Measurements from ENCODE around the gene FADS1.

Gene FADS1

GRCh38 chr11:61832207-61832606 is 15.4 kb upstream of the FADS1 start:
- H3K4me1 ChIP-seq (ENCODE audit: control insufficient read depth, insufficient read depth, low read length) = peaks cover 58% of the 10 kb centered on the region

GRCh38 chr11:61830237-61831105 is 13.7 kb upstream of the FADS1 start:
- Histone ChIP-seq H3K36me3 (ENCODE audit: control insufficient read depth, insufficient read depth, low read length) (peaks cover 29% of the 10 kb centered on the region; the same call in 1 of the 2 replicates), H3K27me3 (ENCODE audit: control insufficient read depth, insufficient read depth, low read length) (no peaks in the 10 kb centered on the region), H3K27ac (ENCODE audit: low read depth, low read length) (no peak overlapping the region), H3K9me3 (ENCODE audit: control insufficient read depth, insufficient read depth, low read depth, low read length) (no peaks in the 10 kb centered on the region), H3K4me1 (ENCODE audit: control insufficient read depth, insufficient read depth, low read length) (peaks cover 66% of the 10 kb centered on the region), H3K9ac (ENCODE audit: low read length) (peak overlapping the region; percentile 98), H3K4me3 (ENCODE audit: low read depth, low read length) (peak overlapping the region; percentile 99)

More at GRCh38 chr11:61832207-61832606, 15.4 kb upstream of the FADS1 start:
- H3K9me3 ChIP-seq (ENCODE audit: control insufficient read depth, insufficient read depth, low read depth, low read length) = no peaks in the 10 kb centered on the region
- H3K36me3 ChIP-seq (ENCODE audit: control insufficient read depth, insufficient read depth, low read length) = peaks cover 32% of the 10 kb centered on the region
- no peaks in the 10 kb centered on the region for H3K27me3 ChIP-seq (ENCODE audit: control insufficient read depth, insufficient read depth, low read length)
- H3K9ac ChIP-seq (ENCODE audit: low read length) = no peak overlapping the region
- H3K4me3 ChIP-seq (ENCODE audit: low read depth, low read length) = no peak overlapping the region
- no peak overlapping the region for H3K27ac ChIP-seq (ENCODE audit: low read depth, low read length)

GRCh38 chr11:61829806-61830205 is 13.0 kb upstream of the FADS1 start:
- no peak overlapping the region; the same call in 1 of the 2 replicates for H3K27ac ChIP-seq (ENCODE audit: low read depth, low read length)
- no peaks in the 10 kb centered on the region for H3K27me3 ChIP-seq (ENCODE audit: control insufficient read depth, insufficient read depth, low read length)
- H3K4me3 ChIP-seq (ENCODE audit: low read depth, low read length) = peak overlapping the region; percentile 99
- peak overlapping the region; percentile 98 for H3K9ac ChIP-seq (ENCODE audit: low read length)
- peaks cover 29% of the 10 kb centered on the region; the same call in 1 of the 2 replicates for H3K36me3 ChIP-seq (ENCODE audit: control insufficient read depth, insufficient read depth, low read length)
- no peaks in the 10 kb centered on the region for H3K9me3 ChIP-seq (ENCODE audit: control insufficient read depth, insufficient read depth, low read depth, low read length)
- H3K4me1 ChIP-seq (ENCODE audit: control insufficient read depth, insufficient read depth, low read length) = peaks cover 61% of the 10 kb centered on the region

DNA sequence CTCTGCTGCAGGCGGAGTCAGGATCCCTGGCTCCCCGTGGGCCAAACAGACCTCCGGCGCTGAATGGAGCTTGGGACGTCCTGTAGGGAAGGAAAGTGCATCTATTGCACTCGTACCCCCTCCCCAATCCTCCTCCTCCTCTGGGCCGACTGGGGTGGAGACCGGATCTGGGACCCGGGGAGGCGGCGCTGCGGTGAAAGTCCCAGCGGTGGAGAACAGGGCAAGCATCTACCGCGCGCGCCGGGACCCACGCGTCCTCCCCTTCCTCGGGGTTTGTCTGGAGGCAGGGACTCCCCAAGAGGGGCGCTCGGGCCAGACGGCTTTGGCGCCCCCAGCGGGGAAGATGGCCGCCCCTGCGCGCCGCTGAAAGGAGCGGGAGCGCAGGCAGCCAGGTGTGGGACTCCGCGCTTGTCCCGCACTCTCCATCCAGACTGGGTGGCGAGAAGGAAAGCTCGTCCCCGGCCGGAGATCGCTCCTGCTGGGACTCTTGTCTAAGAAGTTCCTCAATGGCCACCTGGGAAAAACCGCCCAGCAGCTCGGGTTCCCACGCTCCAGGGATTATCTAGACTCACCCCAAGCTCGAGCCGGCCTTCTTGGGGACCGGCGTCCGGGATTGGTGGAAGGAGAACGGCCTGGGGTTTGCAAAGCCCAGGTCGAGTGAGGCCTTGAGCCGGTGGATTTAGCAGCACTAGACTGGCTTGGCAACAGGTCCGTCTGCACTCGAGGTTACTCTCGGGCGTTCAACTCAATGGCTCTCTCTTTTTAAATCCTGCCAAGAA is 12.0 kb upstream of the FADS1 start:
- peaks cover 52% of the 10 kb centered on the region for H3K4me1 ChIP-seq (ENCODE audit: control insufficient read depth, insufficient read depth, low read length)
- H3K27ac ChIP-seq (ENCODE audit: low read depth, low read length) = peak overlapping the region; percentile 85
- H3K9ac ChIP-seq (ENCODE audit: low read length) = peak overlapping the region; percentile 98
- H3K36me3 ChIP-seq (ENCODE audit: control insufficient read depth, insufficient read depth, low read length) = peaks cover 23% of the 10 kb centered on the region; the same call in 1 of the 2 replicates
- H3K27me3 ChIP-seq (ENCODE audit: control insufficient read depth, insufficient read depth, low read length) = no peaks in the 10 kb centered on the region
- peak overlapping the region; percentile 99 for H3K4me3 ChIP-seq (ENCODE audit: low read depth, low read length)
- no peaks in the 10 kb centered on the region for H3K9me3 ChIP-seq (ENCODE audit: control insufficient read depth, insufficient read depth, low read depth, low read length)

- Histone ChIP-seq H3K9me3 (ENCODE audit: control insufficient read depth, insufficient read depth, low read depth, low read length) (no peaks in the 10 kb centered on the region), H3K27ac (ENCODE audit: low read depth, low read length) (peak overlapping the region; percentile 85), H3K4me3 (ENCODE audit: low read depth, low read length) (peak overlapping the region; percentile 99), H3K27me3 (ENCODE audit: control insufficient read depth, insufficient read depth, low read length) (no peaks in the 10 kb centered on the region), H3K36me3 (ENCODE audit: control insufficient read depth, insufficient read depth, low read length) (peaks cover 18% of the 10 kb centered on the region; the same call in 1 of the 2 replicates), H3K4me1 (ENCODE audit: control insufficient read depth, insufficient read depth, low read length) (peaks cover 47% of the 10 kb centered on the region), H3K9ac (ENCODE audit: low read length) (peak overlapping the region; percentile 98)
Measured at GRCh38 chr11:61828379-61828628, 11.5 kb upstream of the FADS1 start.

DNA sequence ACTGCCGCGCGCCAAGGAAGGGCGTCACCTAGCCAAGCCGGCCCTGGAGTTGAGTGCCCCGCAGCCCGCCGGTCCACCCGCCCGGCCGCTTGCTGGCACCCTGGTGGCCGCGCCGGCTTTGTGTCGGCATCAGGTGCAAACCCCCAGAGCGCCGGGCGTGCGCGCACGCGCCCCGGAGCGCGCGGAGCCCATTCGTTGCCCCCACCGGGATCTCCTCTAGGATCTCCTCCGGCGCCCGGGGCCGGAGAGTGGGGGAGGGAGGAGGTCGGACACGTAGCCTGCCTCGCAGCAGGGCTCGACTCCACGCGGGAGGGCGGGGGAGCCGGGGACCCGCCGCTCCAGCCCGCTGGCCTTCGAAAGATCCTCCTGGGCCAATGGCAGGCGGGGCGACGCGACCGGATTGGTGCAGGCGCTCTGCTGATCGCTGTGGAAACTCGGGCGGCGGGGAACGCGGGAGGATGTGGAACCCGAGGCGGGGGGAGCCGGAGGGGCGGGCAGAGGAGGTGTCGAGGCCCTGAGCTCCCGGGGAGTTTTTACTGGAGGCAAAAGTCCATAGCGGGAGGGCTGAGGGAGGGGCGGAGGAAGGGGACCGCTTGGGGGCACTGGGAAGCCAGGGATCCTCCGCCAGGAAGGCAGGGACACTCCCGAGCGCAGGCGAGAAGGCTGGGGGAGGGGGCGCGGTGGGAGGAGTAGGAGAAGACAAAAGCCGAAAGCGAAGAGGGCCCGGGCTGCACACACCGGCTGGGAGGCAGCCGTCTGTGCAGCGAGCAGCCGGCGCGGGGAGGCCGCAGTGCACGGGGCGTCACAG is 11.0 kb upstream of the FADS1 start, which contains the start of gene FADS2:
FADS2 (plus strand) TSS at position 730 of the 808 bp plus-strand sequence. CDS start 91 bp downstream, outside the sequence.
- Histone ChIP-seq H3K4me1 (ENCODE audit: control insufficient read depth, insufficient read depth, low read length) (peaks cover 42% of the 10 kb centered on the region), H3K36me3 (ENCODE audit: control insufficient read depth, insufficient read depth, low read length) (peaks cover 20% of the 10 kb centered on the region; the same call in 1 of the 2 replicates), H3K27me3 (ENCODE audit: control insufficient read depth, insufficient read depth, low read length) (no peaks in the 10 kb centered on the region), H3K27ac (ENCODE audit: low read depth, low read length) (peak within 1 kb of the TSS; percentile 85), H3K4me3 (ENCODE audit: low read depth, low read length) (peak within 1 kb of the TSS; percentile 99), H3K9ac (ENCODE audit: low read length) (peak within 1 kb of the TSS; percentile 98), H3K9me3 (ENCODE audit: control insufficient read depth, insufficient read depth, low read depth, low read length) (no peaks in the 10 kb centered on the region)

GRCh38 chr11:61826930-61827570 is 10.2 kb upstream of the FADS1 start:
- H3K9ac ChIP-seq (ENCODE audit: low read length) = peak overlapping the region; percentile 98
- H3K36me3 ChIP-seq (ENCODE audit: control insufficient read depth, insufficient read depth, low read length) = peaks cover 13% of the 10 kb centered on the region; the same call in 1 of the 2 replicates
- H3K27ac ChIP-seq (ENCODE audit: low read depth, low read length) = peak overlapping the region; percentile 85
- H3K4me1 ChIP-seq (ENCODE audit: control insufficient read depth, insufficient read depth, low read length) = peaks cover 37% of the 10 kb centered on the region
- no peaks in the 10 kb centered on the region for H3K9me3 ChIP-seq (ENCODE audit: control insufficient read depth, insufficient read depth, low read depth, low read length)
- H3K27me3 ChIP-seq (ENCODE audit: control insufficient read depth, insufficient read depth, low read length) = no peaks in the 10 kb centered on the region
- peak overlapping the region; percentile 99 for H3K4me3 ChIP-seq (ENCODE audit: low read depth, low read length)

GRCh38 chr11:61820174-61820573 is 3.4 kb upstream of the FADS1 start:
- H3K4me3 ChIP-seq (ENCODE audit: low read depth, low read length) = no peak overlapping the region
- H3K27me3 ChIP-seq (ENCODE audit: control insufficient read depth, insufficient read depth, low read length) = no peaks in the 10 kb centered on the region
- H3K4me1 ChIP-seq (ENCODE audit: control insufficient read depth, insufficient read depth, low read length) = peaks cover 12% of the 10 kb centered on the region
- no peak overlapping the region for H3K9ac ChIP-seq (ENCODE audit: low read length)
- H3K27ac ChIP-seq (ENCODE audit: low read depth, low read length) = no peak overlapping the region
- H3K36me3 ChIP-seq (ENCODE audit: control insufficient read depth, insufficient read depth, low read length) = peaks cover 5% of the 10 kb centered on the region; the same call in 1 of the 2 replicates
- H3K9me3 ChIP-seq (ENCODE audit: control insufficient read depth, insufficient read depth, low read depth, low read length) = no peaks in the 10 kb centered on the region

GRCh38 chr11:61817471-61818202 is 834 bp upstream of the FADS1 start:
- H3K27ac ChIP-seq (ENCODE audit: low read depth, low read length) = peak overlapping the region; percentile 59; the same call in 1 of the 2 replicates
- H3K9ac ChIP-seq (ENCODE audit: low read length) = peak overlapping the region; percentile 89
- no peaks in the 10 kb centered on the region for H3K27me3 ChIP-seq (ENCODE audit: control insufficient read depth, insufficient read depth, low read length)
- peak overlapping the region; percentile 63 for H3K4me3 ChIP-seq (ENCODE audit: low read depth, low read length)
- H3K36me3 ChIP-seq (ENCODE audit: control insufficient read depth, insufficient read depth, low read length) = peaks cover 14% of the 10 kb centered on the region
- no peaks in the 10 kb centered on the region for H3K9me3 ChIP-seq (ENCODE audit: control insufficient read depth, insufficient read depth, low read depth, low read length)
- H3K4me1 ChIP-seq (ENCODE audit: control insufficient read depth, insufficient read depth, low read length) = peaks cover 14% of the 10 kb centered on the region
